BJ (cell line): ENCODE data around the gene WDSUB1. TPM values are rescaled to one million over a fixed set of nuclear protein-coding genes. Genes with fewer than 3 reads are reported as not detected.

Experiments
- CTCF ChIA-PET: fragments of 350-600 bp; formaldehyde crosslinking; extraction: SDS; loops from one replicate; lab custom pipeline; 2021; ENCODE audit warnings: antibody characterized with exemption, inconsistent platforms; lab: Yijun Ruan, JAX
- POLR2A ChIA-PET: fragments of 300-600 bp; sonication (Branson Sonifier 250); formaldehyde crosslinking; extraction: SDS; loops from one replicate; lab custom pipeline; 2021; ENCODE audit warnings: antibody characterized with exemption; lab: Charles Lee
- DNase-seq: peaks from one replicate; pipeline ENCODE4 v3.0.0-alpha.2; 2011; ENCODE audit warnings: low read depth
- H3K27me3 ChIP-seq: 2 replicates; pipeline ENCODE4 v1.6.0; 2011; ENCODE audit warnings: low read length; ENCODE audit not compliant: control insufficient read depth, insufficient read depth
- H3K36me3 ChIP-seq: 2 replicates; pipeline ENCODE4 v1.5.1; 2011; ENCODE audit warnings: low read length; ENCODE audit not compliant: control insufficient read depth, insufficient read depth
- H3K4me3 ChIP-seq: 2 replicates; pipeline ENCODE4 v1.5.1; 2011; ENCODE audit warnings: low read depth, mild to moderate bottlenecking, control low read depth, low read length
- CTCF ChIP-seq: IDR thresholded peaks from 2 replicates; pipeline ENCODE4 v1.5.1; 2011; ENCODE audit warnings: low read depth, mild to moderate bottlenecking, control low read depth, inconsistent platforms, low read length, moderate library complexity; ENCODE audit not compliant: insufficient read depth
- polyA plus RNA-seq: library from polyadenylated mRNA; depleted of rRNA; stranded (reverse); fragments of >200 nt; gene quantifications from 2 replicates; pipeline ENCODE4 v1.2.3, GENCODE V29; 2011

Gene WDSUB1
- polyA plus RNA-seq, 1 experiment, result 4.5 TPM

GRCh38 chr2:159266554-159266953 lies 19.9 kb downstream of the WDSUB1 start:
- CTCF ChIA-PET, result no interaction called here
- DNase-seq, result no peak
- POLR2A ChIA-PET, result no interaction called here
- no peaks in the 10 kb centered on the region for H3K36me3 ChIP-seq
- no peak overlapping the region for H3K4me3 ChIP-seq
- no peaks in the 10 kb centered on the region for H3K27me3 ChIP-seq
- TF ChIP-seq CTCF, result no peak

GRCh38 chr2:159265171-159265576 lies 21.3 kb downstream of the WDSUB1 start:
- no peak for TF ChIP-seq CTCF
- H3K27me3 ChIP-seq, result no peaks in the 10 kb centered on the region
- H3K4me3 ChIP-seq, result no peak overlapping the region
- no peak for DNase-seq
- CTCF ChIA-PET, result no interaction called here
- POLR2A ChIA-PET, result no interaction called here
- H3K36me3 ChIP-seq, result no peaks in the 10 kb centered on the region

GRCh38 chr2:159262904-159263303 lies 23.6 kb downstream of the WDSUB1 start:
- Histone ChIP-seq H3K36me3 (no peaks in the 10 kb centered on the region), H3K27me3 (no peaks in the 10 kb centered on the region), H3K4me3 (no peak overlapping the region)
- ChIA-PET CTCF (no interaction called here), POLR2A (no interaction called here)
- no peak for DNase-seq
- TF ChIP-seq CTCF, result no peak

- H3K4me3 ChIP-seq, result no peak overlapping the region
- ChIA-PET POLR2A (no interaction called here), CTCF (no interaction called here)
- H3K27me3 ChIP-seq, result no peaks in the 10 kb centered on the region
- no peaks in the 10 kb centered on the region for H3K36me3 ChIP-seq
- TF ChIP-seq CTCF, result no peak
- peak; percentile 29 for DNase-seq
Observed at GRCh38 chr2:159262226-159262625, 24.3 kb downstream of the WDSUB1 start.

- CTCF ChIA-PET, result interaction anchor here (0.8 kb wide), 1 partner anchor 12 kb away, joined by 3 read pairs; no protein-coding TSS in a partner anchor
- Histone ChIP-seq H3K4me3 (no peak overlapping the region), H3K36me3 (no peaks in the 10 kb centered on the region), H3K27me3 (no peaks in the 10 kb centered on the region)
- DNase-seq, result peak; percentile 31
- TF ChIP-seq CTCF, result no peak
- POLR2A ChIA-PET, result interaction anchor here (0.6 kb wide), 1 partner anchor 12 kb away, joined by 4 read pairs; no protein-coding TSS in a partner anchor
Observed at GRCh38 chr2:159256159-159256558, 30.3 kb downstream of the WDSUB1 start.
